Glutamatergic neuron (in vitro differentiated cells): Measurements from ENCODE around the gene RHEBL1. TPM values are rescaled to one million over a fixed set of nuclear protein-coding genes. Genes with fewer than 3 reads are reported as not detected.

ENCODE experiments used
- DNase-seq: peaks from one replicate; pipeline ENCODE4 v3.0.0; 2022
- H3K27ac Mint-ChIP-seq: one replicate; pipeline ENCODE4 v1.8.0; 2020; ENCODE audit warnings: mild to moderate bottlenecking, mixed read lengths, inconsistent platforms; ENCODE audit not compliant: unreplicated experiment
- H3K27me3 Mint-ChIP-seq: one replicate; pipeline ENCODE4 v1.8.0; 2020; ENCODE audit warnings: mild to moderate bottlenecking, moderate library complexity, mixed read lengths, inconsistent platforms; ENCODE audit not compliant: unreplicated experiment
- H3K36me3 Mint-ChIP-seq: one replicate; pipeline ENCODE4 v1.8.0; 2020; ENCODE audit warnings: mild to moderate bottlenecking, mixed read lengths, inconsistent platforms; ENCODE audit not compliant: unreplicated experiment
- H3K4me1 Mint-ChIP-seq: one replicate; pipeline ENCODE4 v1.8.0; 2020; ENCODE audit warnings: mild to moderate bottlenecking, low read depth, mixed read lengths, inconsistent platforms; ENCODE audit not compliant: unreplicated experiment
- H3K4me3 Mint-ChIP-seq: one replicate; pipeline ENCODE4 v1.8.0; 2020; ENCODE audit warnings: mild to moderate bottlenecking, mixed read lengths, inconsistent platforms; ENCODE audit not compliant: unreplicated experiment
- H3K9me3 Mint-ChIP-seq: one replicate; pipeline ENCODE4 v1.8.0; 2020; ENCODE audit warnings: mild to moderate bottlenecking, moderate library complexity, mixed read lengths, inconsistent platforms; ENCODE audit not compliant: unreplicated experiment
- total RNA-seq: library from RNA; stranded (reverse); fragmentation: NEBNext Ultra II Directional; extraction: Animal tissue kit (Norgen Biotek cat#: 25700); gene quantifications from one replicate; pipeline ENCODE4 v1.2.1, GENCODE V29; 2021; ENCODE audit not compliant: unreplicated experiment
- TF ChIP-seq, protein P1 (sequence below): fragments of 200-600 bp; sonication (generic); IDR thresholded peaks from one replicate; pipeline ENCODE4 v1.5.0; 2021; ENCODE audit not compliant: partially characterized antibody, unreplicated experiment

Gene RHEBL1
- total RNA-seq, 1 donor from 2014 or later: 2.3 TPM

DNA sequence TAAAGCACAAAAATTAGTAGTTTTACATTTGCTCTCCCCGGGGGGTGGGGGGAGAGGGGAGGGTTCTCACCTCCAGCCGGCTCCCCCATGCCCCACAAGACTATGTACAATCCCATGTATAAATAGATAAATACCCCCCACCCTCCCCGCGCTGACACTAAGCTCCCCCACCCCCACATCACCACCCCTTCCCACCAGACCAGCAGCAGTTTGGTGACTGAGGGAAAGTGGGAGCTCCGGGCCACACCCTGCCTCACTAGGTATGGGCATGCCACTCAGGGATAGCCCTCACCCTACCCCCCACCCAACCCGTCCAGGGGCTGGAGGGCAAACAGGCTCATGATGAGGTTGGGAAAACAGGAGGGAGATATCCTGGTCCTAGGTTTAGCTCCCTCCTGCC lies 49.3 kb downstream of the RHEBL1 start:
- H3K4me1 Mint-ChIP-seq: peaks cover 10% of the 10 kb centered on the region
- H3K27me3 Mint-ChIP-seq: peaks cover 7% of the 10 kb centered on the region
- no peak overlapping the region for H3K4me3 Mint-ChIP-seq
- peaks cover 7% of the 10 kb centered on the region for H3K9me3 Mint-ChIP-seq
- H3K27ac Mint-ChIP-seq: peak overlapping the region; percentile 33
- peaks cover 6% of the 10 kb centered on the region for H3K36me3 Mint-ChIP-seq
- no peak for DNase-seq
- TF ChIP-seq, protein P1, sequence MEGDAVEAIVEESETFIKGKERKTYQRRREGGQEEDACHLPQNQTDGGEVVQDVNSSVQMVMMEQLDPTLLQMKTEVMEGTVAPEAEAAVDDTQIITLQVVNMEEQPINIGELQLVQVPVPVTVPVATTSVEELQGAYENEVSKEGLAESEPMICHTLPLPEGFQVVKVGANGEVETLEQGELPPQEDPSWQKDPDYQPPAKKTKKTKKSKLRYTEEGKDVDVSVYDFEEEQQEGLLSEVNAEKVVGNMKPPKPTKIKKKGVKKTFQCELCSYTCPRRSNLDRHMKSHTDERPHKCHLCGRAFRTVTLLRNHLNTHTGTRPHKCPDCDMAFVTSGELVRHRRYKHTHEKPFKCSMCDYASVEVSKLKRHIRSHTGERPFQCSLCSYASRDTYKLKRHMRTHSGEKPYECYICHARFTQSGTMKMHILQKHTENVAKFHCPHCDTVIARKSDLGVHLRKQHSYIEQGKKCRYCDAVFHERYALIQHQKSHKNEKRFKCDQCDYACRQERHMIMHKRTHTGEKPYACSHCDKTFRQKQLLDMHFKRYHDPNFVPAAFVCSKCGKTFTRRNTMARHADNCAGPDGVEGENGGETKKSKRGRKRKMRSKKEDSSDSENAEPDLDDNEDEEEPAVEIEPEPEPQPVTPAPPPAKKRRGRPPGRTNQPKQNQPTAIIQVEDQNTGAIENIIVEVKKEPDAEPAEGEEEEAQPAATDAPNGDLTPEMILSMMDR: no peak

DNA sequence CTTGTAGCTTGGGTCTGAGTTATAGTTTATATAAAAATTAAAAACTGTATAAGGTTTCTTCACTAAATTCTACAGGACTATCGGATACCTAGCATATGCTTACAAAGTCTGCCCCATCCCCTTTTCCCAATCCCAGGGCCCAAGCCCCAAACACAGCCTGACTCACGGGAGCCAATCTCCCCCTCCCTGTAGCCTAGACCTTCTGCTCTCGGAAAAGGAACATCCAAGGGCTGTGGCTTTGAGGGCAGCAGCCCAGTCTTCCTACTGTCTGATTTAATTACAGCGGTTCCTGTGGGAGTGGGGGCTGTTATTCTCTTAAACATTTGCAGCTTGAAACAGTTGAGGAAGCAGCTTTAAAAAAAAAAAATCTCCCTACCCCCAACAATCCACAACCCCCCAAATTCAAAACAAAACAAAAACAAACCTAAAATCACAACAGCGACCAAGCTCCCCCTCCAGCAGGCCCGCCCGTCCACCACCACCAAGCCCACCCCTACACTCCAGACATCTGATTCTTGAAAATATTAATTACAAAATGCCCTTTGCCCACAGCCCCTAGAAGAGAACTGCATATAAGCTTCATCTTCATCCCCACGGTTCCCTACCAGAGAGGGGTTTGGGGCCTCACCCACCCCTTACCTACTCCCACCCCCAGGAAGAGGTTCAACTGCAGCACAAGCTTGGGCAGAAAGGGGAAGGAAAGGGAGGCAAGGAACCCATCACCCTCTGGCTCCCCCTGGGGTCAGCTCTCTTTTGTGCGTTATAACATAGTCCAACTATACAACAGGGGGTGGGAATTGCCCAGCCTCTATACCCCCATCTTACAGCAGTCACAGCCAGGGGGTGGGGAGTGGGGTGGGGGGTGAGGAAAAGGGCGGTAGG lies 50.1 kb downstream of the RHEBL1 start:
- peak; percentile 54 for DNase-seq
- H3K9me3 Mint-ChIP-seq: peaks cover 7% of the 10 kb centered on the region
- H3K4me1 Mint-ChIP-seq: peaks cover 10% of the 10 kb centered on the region
- peak overlapping the region; percentile 94 for H3K27ac Mint-ChIP-seq
- peaks cover 6% of the 10 kb centered on the region for H3K36me3 Mint-ChIP-seq
- H3K27me3 Mint-ChIP-seq: peaks cover 7% of the 10 kb centered on the region
- peak overlapping the region; percentile 89 for H3K4me3 Mint-ChIP-seq
- TF ChIP-seq, protein P1: peak; percentile 25

DNA sequence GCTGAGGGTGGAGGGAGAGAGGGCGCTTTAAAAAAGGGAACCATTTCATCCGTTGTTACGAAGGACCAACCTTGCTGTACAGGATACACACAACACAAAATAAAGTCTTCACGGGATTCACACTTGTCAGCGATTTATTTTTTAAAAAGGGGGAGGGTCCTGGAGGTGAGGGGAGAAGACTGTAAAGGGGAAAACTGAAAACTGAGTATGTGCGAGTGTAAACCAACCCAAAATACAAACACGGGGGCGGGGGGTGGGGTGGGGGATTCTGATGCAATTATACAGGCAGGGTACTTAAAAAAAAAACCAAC lies 50.7 kb downstream of the RHEBL1 start:
- DNase-seq: no peak
- Mint-ChIP-seq H3K27me3 (peaks cover 7% of the 10 kb centered on the region), H3K36me3 (peaks cover 6% of the 10 kb centered on the region), H3K9me3 (peaks cover 7% of the 10 kb centered on the region), H3K27ac (peak overlapping the region; percentile 99), H3K4me3 (peak overlapping the region; percentile 89), H3K4me1 (peaks cover 10% of the 10 kb centered on the region)
- TF ChIP-seq, protein P1: no peak

DNA sequence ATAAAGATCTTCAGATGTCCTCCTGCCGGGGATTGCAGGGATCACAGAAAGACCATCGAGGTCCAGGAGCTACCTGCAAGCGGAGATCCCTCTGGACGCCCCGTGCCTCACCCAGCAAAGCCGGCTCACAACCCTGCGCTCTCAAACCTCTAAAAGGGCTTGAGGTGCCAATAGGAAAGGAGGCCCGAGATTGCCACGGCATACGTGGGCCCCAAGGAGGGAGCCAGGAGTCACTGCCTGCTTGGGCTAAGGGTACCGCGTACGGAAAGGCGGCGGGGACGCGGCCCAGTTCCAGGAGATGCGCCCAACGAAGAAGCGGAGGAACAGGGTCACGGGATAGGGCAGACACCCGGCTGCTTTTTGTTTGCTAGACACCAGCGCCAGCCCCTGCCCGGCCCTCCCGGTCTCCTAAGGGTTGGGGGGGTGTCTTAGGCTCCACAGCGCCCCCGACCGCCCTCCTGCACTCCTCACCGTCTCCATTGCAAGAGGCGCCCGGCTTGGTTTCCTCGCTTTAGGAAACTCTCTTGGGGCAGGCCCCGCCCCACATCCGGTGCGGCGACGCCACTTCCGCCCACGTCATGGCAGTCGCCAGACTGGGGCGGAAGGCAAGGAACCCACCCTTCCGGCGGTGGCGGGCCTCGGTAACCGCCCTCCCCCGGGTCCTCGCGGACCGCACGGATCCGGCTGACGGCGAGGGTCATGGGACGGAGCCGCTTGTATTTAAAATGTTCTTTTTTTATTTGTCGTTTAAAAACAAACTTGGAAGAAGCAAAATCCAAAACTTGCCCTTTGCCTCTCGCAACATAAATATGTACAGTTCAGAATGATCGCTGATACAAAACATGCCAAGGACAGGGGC lies 51.3 kb downstream of the RHEBL1 start, which contains the start of gene PRKAG1:
Gene PRKAG1 (minus strand): TSS at position 516 of the 859 bp plus-strand sequence. CDS start 36 bp downstream, at position 480.
- Mint-ChIP-seq H3K9me3 (peaks cover 7% of the 10 kb centered on the region), H3K36me3 (peaks cover 6% of the 10 kb centered on the region), H3K4me1 (peaks cover 10% of the 10 kb centered on the region), H3K4me3 (peak within 1 kb of the TSS; percentile 89), H3K27ac (peak within 1 kb of the TSS; percentile 99), H3K27me3 (peaks cover 7% of the 10 kb centered on the region)
- peak; percentile 97 for DNase-seq
- TF ChIP-seq, protein P1: peak; percentile 52
